Measurements from ENCODE around the gene MAPT. TPM values are rescaled to one million over a fixed set of nuclear protein-coding genes. Genes with fewer than 3 reads are reported as not detected.
A peak's percentile ranks its signal among the peaks of the same experiment; 100 is the strongest.

Gene MAPT
- total and polyA plus RNA-seq, 2 of the 13 experiments (the other 11 are each of a cell fraction or from before 2014, with no cell fraction given), result 2.1 to 2.8 TPM

GRCh38 chr17:45940293-45940692 lies 45.9 kb downstream of the MAPT start:
- Histone ChIP-seq H3K79me2 (ENCODE audit: insufficient read depth, low read length) (peaks cover 5% of the 10 kb centered on the region), H4K20me1 (ENCODE audit: insufficient read depth, low read length) (no peaks in the 10 kb centered on the region), H3K9ac (ENCODE audit: insufficient read depth, low read depth, low read length) (no peak overlapping the region), H3K27me3 (ENCODE audit: control insufficient read depth in 1 of 2, insufficient read depth in 2 of 2, low read length in 2 of 2) (no peaks in the 10 kb centered on the region; a peak in 1 of 5 replicates), H3K4me3 (replicated peaks in 1 of 3; ENCODE audit: insufficient read depth in 1 of 3, low read depth in 2 of 3, low read length in 3 of 3) (no peak overlapping the region), H2AFZ (ENCODE audit: low read length) (no peak overlapping the region), H3K4me2 (ENCODE audit: low read depth, low read length) (no peak overlapping the region), H3K27ac (ENCODE audit: extremely low read length, insufficient read depth, low read length) (no peak overlapping the region), H3K9me3 (ENCODE audit: low read length) (no peaks in the 10 kb centered on the region), H3K36me3 (replicated peaks in 1 of 2; ENCODE audit: control insufficient read depth in 1 of 2, insufficient read depth in 2 of 2, low read length in 2 of 2) (no peaks in the 10 kb centered on the region), H3K4me1 (ENCODE audit: insufficient read depth, low read length) (peaks cover 29% of the 10 kb centered on the region)
- no TSS peak for BruUV-seq (replicated peaks)
- CTCF ChIA-PET (ENCODE audit: low intra/inter-chr PET ratio, low total read pairs), result no interaction called here
- intact Hi-C loops (cut with micrococcal nuclease; ENCODE audit: unreplicated experiment), result loop anchor here (10.0 kb wide), 1 partner anchor 45 kb away; the partner anchor contains the start of gene MAPT
- DNase-seq (ENCODE audit: low spot score) (no peak), FAIRE-seq (peak; percentile 4), ATAC-seq (no peak)
- no peak for TF ChIP-seq ZFY (CRISPR knock-in tag; IDR thresholded peaks at IDR 0.05)
- TF ChIP-seq PCBP2 (optimal IDR thresholded peaks at IDR 0.05; ENCODE audit: low read depth, low read length, poor library complexity, severe bottlenecking), result no peak
- 0 out of 2 replicates have a peak, but pooled peaks have one; percentile 24 for TF ChIP-seq CREB1 (IDR thresholded peaks at IDR 0.05)
- TF ChIP-seq CREB1 (CRISPR knock-in tag; IDR thresholded peaks at IDR 0.05), result no peak
- no peak for TF ChIP-seq TAF15 (IDR thresholded peaks at IDR 0.05; ENCODE audit: low read depth, low read length, poor library complexity, severe bottlenecking)
- TF ChIP-seq NR3C1 (CRISPR knock-in tag; IDR thresholded peaks at IDR 0.05), result no peak
- TF ChIP-seq ZNF383 (CRISPR knock-in tag; IDR thresholded peaks at IDR 0.05; ENCODE audit: borderline replicate concordance), result no peak
- no peak for TF ChIP-seq KMT2B (CRISPR knock-in tag; IDR thresholded peaks at IDR 0.05)
- TF ChIP-seq ZNF768 (CRISPR knock-in tag; IDR thresholded peaks at IDR 0.05), result peak; percentile 78; the same call in 1 of the 2 replicates
- TF ChIP-seq ZNF644 (CRISPR knock-in tag; IDR thresholded peaks at IDR 0.05; ENCODE audit: low read depth), result no peak
- TF ChIP-seq ATF7 (IDR thresholded peaks at IDR 0.05), result peak; percentile 92
- no peak for TF ChIP-seq ATF7 (CRISPR knock-in tag; IDR thresholded peaks at IDR 0.05)
- no peak for TF ChIP-seq THRA (CRISPR knock-in tag; IDR thresholded peaks at IDR 0.05; ENCODE audit: borderline replicate concordance)
- TF ChIP-seq TEAD2 (CRISPR knock-in tag; IDR thresholded peaks at IDR 0.05), result no peak
- POLR2A ChIA-PET, result no interaction called here
- in situ Hi-C loops (cut with HindIII; ENCODE audit: extremely low pct_ligation_motif_present, low pct_unique_long_range_greater_than_20kb), result no loop called here
- WGBS (ENCODE audit: low lambda C conversion rate), result 82% methylated on average over 4 of the region's 4 CpGs

Measured in HepG2 (cell line).